MM.1S (cell line): ENCODE data around the gene IQGAP2.

ENCODE experiments used
- DNase-seq: peaks from one replicate; pipeline ENCODE4 v3.0.0-alpha.2; 2015
- H2AFZ ChIP-seq: fragments of 300-600 bp; sonication (generic); 2 replicates; pipeline ENCODE4 v1.6.0; 2016; ENCODE audit warnings: antibody characterized with exemption, low read length
- H3F3A ChIP-seq: fragments of 300-600 bp; sonication (generic); 2 replicates; pipeline ENCODE4 v1.6.1; 2016; ENCODE audit warnings: mild to moderate bottlenecking, antibody characterized with exemption, low read length, moderate library complexity, mixed read lengths; ENCODE audit not compliant: insufficient read depth
- H3K27ac ChIP-seq: fragments of 300-600 bp; sonication (generic); 2 replicates; pipeline ENCODE4 v1.5.1; 2016; ENCODE audit warnings: mild to moderate bottlenecking, low read length
- H3K27me3 ChIP-seq: fragments of 300-600 bp; sonication (generic); replicated peaks from 2 replicates; pipeline ENCODE4 v1.6.0; 2016; ENCODE audit warnings: low read length; ENCODE audit not compliant: insufficient read depth
- H3K36me3 ChIP-seq: fragments of 300-600 bp; sonication (generic); replicated peaks from 2 replicates; pipeline ENCODE4 v1.6.1; 2016; ENCODE audit warnings: mild to moderate bottlenecking, low read length, mixed read lengths; ENCODE audit not compliant: insufficient read depth
- H3K4me1 ChIP-seq: fragments of 300-600 bp; sonication (generic); 2 replicates; pipeline ENCODE4 v1.6.1; 2016; ENCODE audit warnings: low read length, mixed read lengths
- H3K4me2 ChIP-seq: fragments of 300-600 bp; sonication (generic); 2 replicates; pipeline ENCODE4 v1.6.0; 2016; ENCODE audit warnings: low read depth, low read length
- H3K4me3 ChIP-seq: fragments of 300-600 bp; sonication (generic); 2 replicates; pipeline ENCODE4 v1.5.1; 2016; ENCODE audit warnings: low read length, mixed read lengths
- H3K79me2 ChIP-seq: fragments of 300-600 bp; sonication (generic); 2 replicates; pipeline ENCODE4 v1.6.1; 2016; ENCODE audit warnings: mixed run types, low read length, mixed read lengths
- H3K9ac ChIP-seq: fragments of 300-600 bp; sonication (generic); 2 replicates; pipeline ENCODE4 v1.6.1; 2016; ENCODE audit warnings: low read length, mixed read lengths
- H3K9me2 ChIP-seq: fragments of 300-600 bp; sonication (generic); replicated peaks from 2 replicates; pipeline ENCODE4 v1.6.1; 2016; ENCODE audit warnings: mild to moderate bottlenecking, low read length, mixed read lengths; ENCODE audit not compliant: insufficient read depth
- H3K9me3 ChIP-seq: fragments of 300-600 bp; sonication (generic); replicated peaks from 2 replicates; pipeline ENCODE4 v1.6.1; 2016; ENCODE audit warnings: mild to moderate bottlenecking, low read length, mixed read lengths; ENCODE audit not compliant: insufficient read depth
- H4K20me1 ChIP-seq: fragments of 300-600 bp; sonication (generic); 2 replicates; pipeline ENCODE4 v1.6.1; 2016; ENCODE audit warnings: mild to moderate bottlenecking, low read length, moderate library complexity, mixed read lengths; ENCODE audit not compliant: insufficient read depth
- EZH2 ChIP-seq: fragments of 300-600 bp; sonication (generic); optimal IDR thresholded peaks from 2 replicates; pipeline ENCODE3; 2017; ENCODE audit warnings: low read depth, mild to moderate bottlenecking, antibody characterized with exemption, low read length, mixed read lengths
- EZH2phosphoT487 ChIP-seq: fragments of 300-600 bp; sonication (generic); IDR thresholded peaks from 2 replicates; pipeline ENCODE4 v1.6.1; 2018; ENCODE audit warnings: antibody characterized with exemption, low read length
- TF ChIP-seq, protein P1 (sequence below): fragments of 300-600 bp; sonication (generic); IDR thresholded peaks from 2 replicates; pipeline ENCODE4 v1.5.1; 2016; ENCODE audit warnings: antibody characterized with exemption, low read length, mixed read lengths

Gene IQGAP2

GRCh38 chr5:76688212-76688611 is 285.1 kb downstream of the IQGAP2 start:
- H3K4me2 ChIP-seq: no peak overlapping the region
- no peaks in the 10 kb centered on the region for H3K27me3 ChIP-seq
- H3K9ac ChIP-seq: no peak overlapping the region
- H3K36me3 ChIP-seq: no peaks in the 10 kb centered on the region
- no peaks in the 10 kb centered on the region for H3F3A ChIP-seq
- no peaks in the 10 kb centered on the region for H3K79me2 ChIP-seq
- no peak overlapping the region for H3K4me3 ChIP-seq
- no peaks in the 10 kb centered on the region for H3K9me3 ChIP-seq
- no peak overlapping the region for H3K27ac ChIP-seq
- H2AFZ ChIP-seq: no peak overlapping the region
- no peak for DNase-seq
- no peaks in the 10 kb centered on the region for H4K20me1 ChIP-seq
- no peaks in the 10 kb centered on the region for H3K9me2 ChIP-seq
- TF ChIP-seq, protein P1, sequence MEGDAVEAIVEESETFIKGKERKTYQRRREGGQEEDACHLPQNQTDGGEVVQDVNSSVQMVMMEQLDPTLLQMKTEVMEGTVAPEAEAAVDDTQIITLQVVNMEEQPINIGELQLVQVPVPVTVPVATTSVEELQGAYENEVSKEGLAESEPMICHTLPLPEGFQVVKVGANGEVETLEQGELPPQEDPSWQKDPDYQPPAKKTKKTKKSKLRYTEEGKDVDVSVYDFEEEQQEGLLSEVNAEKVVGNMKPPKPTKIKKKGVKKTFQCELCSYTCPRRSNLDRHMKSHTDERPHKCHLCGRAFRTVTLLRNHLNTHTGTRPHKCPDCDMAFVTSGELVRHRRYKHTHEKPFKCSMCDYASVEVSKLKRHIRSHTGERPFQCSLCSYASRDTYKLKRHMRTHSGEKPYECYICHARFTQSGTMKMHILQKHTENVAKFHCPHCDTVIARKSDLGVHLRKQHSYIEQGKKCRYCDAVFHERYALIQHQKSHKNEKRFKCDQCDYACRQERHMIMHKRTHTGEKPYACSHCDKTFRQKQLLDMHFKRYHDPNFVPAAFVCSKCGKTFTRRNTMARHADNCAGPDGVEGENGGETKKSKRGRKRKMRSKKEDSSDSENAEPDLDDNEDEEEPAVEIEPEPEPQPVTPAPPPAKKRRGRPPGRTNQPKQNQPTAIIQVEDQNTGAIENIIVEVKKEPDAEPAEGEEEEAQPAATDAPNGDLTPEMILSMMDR: no peak
- TF ChIP-seq EZH2phosphoT487 (no peak), EZH2 (no peak)
- no peaks in the 10 kb centered on the region for H3K4me1 ChIP-seq

GRCh38 chr5:76688836-76689235 is 285.8 kb downstream of the IQGAP2 start:
- Histone ChIP-seq H3K4me1 (no peaks in the 10 kb centered on the region), H3K27me3 (no peaks in the 10 kb centered on the region), H3K4me3 (no peak overlapping the region), H3K79me2 (no peaks in the 10 kb centered on the region), H2AFZ (no peak overlapping the region), H3K27ac (no peak overlapping the region), H3K9ac (no peak overlapping the region), H3K4me2 (no peak overlapping the region), H3F3A (no peaks in the 10 kb centered on the region), H3K36me3 (no peaks in the 10 kb centered on the region), H3K9me3 (no peaks in the 10 kb centered on the region), H3K9me2 (no peaks in the 10 kb centered on the region), H4K20me1 (no peaks in the 10 kb centered on the region)
- TF ChIP-seq, protein P1: no peak
- TF ChIP-seq EZH2 (no peak), EZH2phosphoT487 (no peak)
- no peak for DNase-seq

GRCh38 chr5:76689321-76690036 is 286.4 kb downstream of the IQGAP2 start:
- no peak overlapping the region for H3K4me2 ChIP-seq
- DNase-seq: no peak
- no peaks in the 10 kb centered on the region for H3K36me3 ChIP-seq
- H3K9me3 ChIP-seq: no peaks in the 10 kb centered on the region
- no peak overlapping the region for H3K4me3 ChIP-seq
- no peak overlapping the region for H3K27ac ChIP-seq
- no peaks in the 10 kb centered on the region for H4K20me1 ChIP-seq
- H2AFZ ChIP-seq: no peak overlapping the region
- no peaks in the 10 kb centered on the region for H3K79me2 ChIP-seq
- H3K9me2 ChIP-seq: no peaks in the 10 kb centered on the region
- TF ChIP-seq EZH2phosphoT487 (no peak), EZH2 (no peak)
- H3K4me1 ChIP-seq: no peaks in the 10 kb centered on the region
- no peaks in the 10 kb centered on the region for H3F3A ChIP-seq
- no peaks in the 10 kb centered on the region for H3K27me3 ChIP-seq
- no peak overlapping the region for H3K9ac ChIP-seq

DNA sequence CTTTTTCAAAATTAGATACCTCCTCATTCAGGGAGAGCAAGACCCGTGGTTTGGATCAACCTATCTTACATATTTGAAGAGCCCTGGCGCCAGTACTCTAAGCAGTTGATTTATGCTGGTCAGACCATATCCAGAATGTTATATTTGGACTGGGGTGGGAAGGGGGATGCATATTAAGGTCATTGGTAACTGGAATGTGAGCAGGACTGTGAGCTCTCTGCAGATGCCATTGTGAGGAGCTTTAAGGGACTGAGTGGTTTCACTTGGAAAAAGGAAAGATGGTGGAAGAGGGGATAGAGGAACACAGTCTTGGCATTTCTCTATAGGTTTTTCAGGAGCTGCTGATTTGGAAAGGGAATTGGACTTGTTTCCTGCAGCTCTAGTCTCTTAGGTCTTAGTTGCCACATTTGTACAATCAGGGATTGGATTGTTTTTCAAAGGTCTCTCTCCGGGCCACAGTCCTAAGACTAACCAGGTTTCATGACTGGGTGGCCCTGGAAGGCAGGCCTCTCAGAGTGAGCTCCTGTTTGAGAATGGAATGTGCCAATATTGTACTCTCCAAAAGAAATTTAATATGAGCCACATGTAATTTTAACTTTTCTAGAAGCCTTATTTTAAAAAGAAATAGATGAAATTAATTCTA is 287.1 kb downstream of the IQGAP2 start:
- H3K9me2 ChIP-seq: no peaks in the 10 kb centered on the region
- H3K79me2 ChIP-seq: no peaks in the 10 kb centered on the region
- TF ChIP-seq EZH2phosphoT487 (no peak), EZH2 (no peak)
- TF ChIP-seq, protein P1: no peak
- H2AFZ ChIP-seq: no peak overlapping the region
- H3K36me3 ChIP-seq: no peaks in the 10 kb centered on the region
- no peak for DNase-seq
- no peak overlapping the region for H3K4me3 ChIP-seq
- H3K4me2 ChIP-seq: no peak overlapping the region
- H3K4me1 ChIP-seq: no peaks in the 10 kb centered on the region
- H4K20me1 ChIP-seq: no peaks in the 10 kb centered on the region
- no peaks in the 10 kb centered on the region for H3K27me3 ChIP-seq
- H3K9ac ChIP-seq: no peak overlapping the region
- no peak overlapping the region for H3K27ac ChIP-seq
- H3K9me3 ChIP-seq: no peaks in the 10 kb centered on the region
- no peaks in the 10 kb centered on the region for H3F3A ChIP-seq
